ENCODE results near the gene BMP7.

The BMP7 gene

DNA sequence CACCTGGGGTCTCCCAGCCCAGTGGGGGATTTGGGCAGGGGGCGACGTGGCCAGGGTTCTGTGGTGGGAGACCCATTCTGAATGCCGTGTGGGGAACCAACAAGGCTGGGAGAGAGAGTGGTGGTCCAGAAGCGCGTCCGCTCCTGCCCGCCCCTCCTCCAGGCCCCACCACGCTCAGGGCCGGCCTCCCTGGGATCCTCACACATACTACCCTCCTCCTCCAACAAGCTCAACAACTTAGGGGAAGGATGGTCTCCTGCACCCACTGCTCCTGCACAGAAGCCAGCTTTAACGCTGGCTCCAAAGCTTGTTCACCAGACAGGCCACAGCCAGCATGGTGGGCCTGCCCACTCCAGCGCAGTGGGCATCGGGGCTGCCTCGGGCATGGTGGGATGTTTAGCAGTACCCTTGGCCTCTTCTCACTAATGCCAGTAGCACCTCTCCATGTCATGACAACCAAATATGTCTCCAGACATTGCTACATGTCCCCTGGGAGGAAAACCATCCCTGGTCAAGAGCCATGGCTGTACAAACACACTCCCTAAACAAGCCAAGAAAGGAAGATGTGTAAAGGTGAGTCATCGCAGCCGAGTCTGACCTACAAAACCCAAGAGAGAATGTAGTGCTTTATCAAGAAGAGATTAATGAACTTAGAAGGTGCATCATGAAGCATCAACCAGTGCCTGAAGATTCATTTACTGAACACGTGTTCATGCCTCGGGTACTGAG is 75.7 kb downstream of the BMP7 start:
- DNase-seq (ENCODE audit: low spot score), result no peak

DNA sequence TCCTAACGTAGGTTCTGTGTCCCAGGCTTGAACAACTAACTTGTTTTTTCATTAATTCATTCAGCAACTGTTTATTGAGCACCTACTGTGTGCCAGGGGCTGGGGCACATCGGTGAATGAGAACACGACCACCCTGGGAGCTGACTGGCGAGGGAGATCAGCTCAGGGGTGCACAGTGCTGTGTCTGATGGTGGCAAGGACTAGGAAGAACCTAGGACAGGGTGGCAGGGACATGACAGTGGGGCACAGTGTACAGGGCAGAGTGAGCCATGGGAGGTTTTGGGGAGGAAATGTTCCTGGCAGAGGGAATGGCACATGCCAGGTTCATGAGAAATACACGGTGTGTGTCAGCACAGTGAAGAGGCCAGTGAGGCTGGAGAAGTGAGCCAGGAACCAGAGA is 76.7 kb downstream of the BMP7 start:
- no peak for DNase-seq (ENCODE audit: low spot score)

DNA sequence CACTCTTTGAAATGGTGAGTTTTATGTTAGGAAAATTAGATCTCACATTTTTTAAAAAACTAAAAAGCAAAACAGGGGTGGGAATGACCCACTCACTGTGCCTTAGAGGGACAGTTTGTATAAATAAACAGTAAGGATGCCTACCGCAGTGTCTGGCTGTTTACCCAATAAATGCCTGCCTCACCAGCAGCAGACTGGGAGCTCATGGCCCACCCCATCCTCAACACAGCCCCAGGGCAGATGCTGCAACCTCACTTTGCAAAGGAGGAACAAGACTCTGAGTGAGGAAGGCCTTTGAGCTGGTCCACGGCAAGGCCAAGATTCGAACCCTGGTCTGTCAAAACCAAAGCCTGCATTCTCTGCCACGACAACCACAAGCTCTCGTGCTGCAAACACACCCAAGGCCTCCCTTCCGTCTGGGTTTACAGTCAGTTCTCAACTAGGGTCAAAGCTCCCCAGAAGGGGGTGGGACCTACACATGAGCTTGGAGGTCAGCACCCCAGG is 77.8 kb downstream of the BMP7 start:
- no peak for DNase-seq (ENCODE audit: low spot score)

DNA sequence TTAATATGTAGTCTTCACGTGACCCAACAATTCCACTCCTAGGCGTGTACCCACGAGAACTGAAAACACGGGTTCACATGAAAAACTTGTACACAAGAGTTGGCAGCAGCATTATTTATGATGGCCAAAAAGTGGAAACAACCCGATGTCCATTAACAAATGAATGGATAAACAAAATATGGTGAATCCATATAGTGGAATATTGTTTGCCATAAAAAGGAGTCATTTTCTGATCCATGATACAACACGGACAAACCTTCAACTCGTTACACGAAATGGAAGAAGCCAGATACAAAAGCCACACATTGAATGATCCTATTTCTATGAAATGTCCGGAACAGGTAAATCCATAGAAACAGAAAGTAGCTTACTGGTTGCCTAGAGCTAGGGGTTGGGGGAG is 78.4 kb downstream of the BMP7 start:
- DNase-seq (ENCODE audit: low spot score), result no peak

DNA sequence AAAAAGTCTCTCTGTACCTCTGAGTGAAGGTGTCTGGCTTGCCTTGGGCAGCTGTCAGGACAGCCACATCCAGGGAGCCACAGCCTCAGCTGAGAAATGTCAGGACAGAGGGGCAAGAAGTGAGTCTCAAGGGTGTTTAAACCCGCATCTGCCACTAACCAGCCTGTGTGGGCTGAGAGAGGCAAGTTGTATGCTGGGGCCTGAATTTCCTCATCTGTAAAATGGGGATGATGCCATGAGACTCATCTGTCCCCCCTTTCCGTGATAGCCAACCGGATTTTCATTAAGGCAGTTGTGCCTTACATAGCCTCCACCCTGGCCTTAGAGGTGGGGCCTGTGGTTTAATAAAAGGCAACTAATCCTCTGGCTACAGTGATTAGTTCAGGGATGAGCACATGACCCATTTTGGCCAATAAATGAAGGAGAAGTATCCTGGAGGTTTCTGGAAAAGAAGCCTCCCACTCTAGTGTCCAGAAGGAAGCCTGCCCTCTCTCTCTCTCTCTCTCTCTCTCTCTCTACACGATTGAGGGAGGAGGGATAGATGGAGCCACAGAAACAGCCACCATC is 79.3 kb downstream of the BMP7 start:
- DNase-seq (ENCODE audit: low spot score), result no peak

DNA sequence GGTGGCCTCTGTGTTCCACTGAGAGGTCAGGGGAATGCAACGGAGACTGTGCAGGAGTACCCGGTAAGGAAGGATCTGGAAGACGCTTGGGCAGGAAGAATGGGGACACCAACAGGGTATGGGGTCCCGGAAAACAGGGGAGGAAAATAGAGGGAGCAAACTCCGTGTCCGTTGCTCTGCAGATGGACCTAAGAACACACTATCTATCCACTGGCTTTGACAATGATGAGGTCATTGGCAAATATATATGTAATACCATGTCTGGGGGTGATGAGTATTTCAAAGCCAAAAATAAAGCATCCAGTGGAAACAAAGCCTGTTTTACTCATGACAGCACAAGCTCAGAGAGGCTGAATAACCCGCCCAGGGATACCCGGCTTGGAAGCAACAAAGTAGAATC is 80.2 kb downstream of the BMP7 start:
- DNase-seq (ENCODE audit: low spot score), result no peak

DNA sequence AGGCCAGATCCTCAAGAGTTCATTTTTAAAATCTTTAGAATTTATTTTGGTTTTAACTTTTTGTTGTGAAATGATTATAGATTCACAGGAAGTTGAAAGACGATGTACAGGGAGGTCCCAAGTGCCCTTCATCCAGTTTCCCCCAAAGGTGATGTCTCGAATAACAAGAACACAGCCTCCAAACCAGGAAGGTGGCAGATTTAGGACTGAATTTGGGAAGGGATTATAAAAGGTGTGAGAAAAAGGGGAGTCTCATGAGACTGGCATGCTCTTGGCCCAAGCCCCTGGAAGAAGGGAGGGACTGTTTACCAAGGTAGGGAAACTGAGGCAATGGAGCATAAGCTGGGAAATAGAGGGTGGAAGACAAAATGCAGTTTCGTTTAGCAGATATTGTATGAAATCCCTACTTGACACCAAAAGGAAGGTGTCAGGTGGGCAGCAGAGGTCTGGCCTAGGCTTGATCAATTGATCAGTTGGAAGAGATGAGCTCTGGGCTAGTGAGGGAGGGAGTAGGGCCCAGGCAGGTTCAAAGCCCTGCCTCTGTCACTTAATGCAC is 81.2 kb downstream of the BMP7 start:
- DNase-seq (ENCODE audit: low spot score), result no peak

DNA sequence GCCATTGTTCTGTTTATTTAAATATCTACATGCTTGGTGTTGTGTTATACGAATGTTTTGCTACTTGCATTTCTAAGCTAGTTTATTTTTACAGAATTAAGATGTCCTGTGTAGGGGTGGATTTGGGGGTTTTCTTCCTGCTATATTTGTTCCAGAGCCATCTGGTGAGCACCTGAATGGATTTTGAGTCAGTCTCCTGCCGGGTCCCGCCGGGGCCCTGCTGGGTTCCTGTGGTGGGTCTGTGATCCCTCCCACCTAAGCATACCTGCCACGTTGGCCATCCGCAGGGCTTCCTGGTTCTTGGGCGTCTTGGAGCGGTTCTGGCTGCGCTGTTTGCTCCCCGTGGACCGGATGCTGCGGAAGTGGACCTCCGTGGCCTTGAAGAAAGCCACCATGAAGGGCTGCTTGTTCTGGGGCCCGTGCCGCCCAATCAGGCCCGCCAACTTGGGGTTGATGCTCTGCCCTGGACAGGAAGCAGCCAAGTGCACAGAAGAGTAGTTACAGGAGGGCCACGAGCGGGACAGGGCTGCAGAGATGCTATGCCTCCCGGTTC is 82.9 kb downstream of the BMP7 start:
- no peak for DNase-seq (ENCODE audit: low spot score)

DNA sequence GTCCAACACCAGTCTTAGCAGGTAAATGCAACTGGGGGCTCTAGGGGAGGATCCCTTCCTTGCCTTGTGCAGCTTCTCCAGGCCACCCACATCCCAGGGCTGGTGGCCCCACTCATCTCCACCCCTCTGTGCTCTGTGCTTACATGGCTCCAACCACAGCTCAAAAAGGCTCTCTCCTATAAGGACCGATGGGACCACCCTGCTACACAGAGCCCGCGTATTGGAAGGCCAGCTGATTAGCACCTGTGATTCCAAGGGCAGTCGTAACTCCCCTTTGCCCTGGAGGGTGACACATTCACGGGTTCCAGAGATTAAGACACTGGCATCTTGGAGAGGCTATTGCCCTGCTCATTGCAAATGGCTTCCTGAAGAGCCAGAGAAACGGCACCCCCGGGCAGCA is 84.8 kb downstream of the BMP7 start:
- DNase-seq (ENCODE audit: low spot score), result no peak

DNA sequence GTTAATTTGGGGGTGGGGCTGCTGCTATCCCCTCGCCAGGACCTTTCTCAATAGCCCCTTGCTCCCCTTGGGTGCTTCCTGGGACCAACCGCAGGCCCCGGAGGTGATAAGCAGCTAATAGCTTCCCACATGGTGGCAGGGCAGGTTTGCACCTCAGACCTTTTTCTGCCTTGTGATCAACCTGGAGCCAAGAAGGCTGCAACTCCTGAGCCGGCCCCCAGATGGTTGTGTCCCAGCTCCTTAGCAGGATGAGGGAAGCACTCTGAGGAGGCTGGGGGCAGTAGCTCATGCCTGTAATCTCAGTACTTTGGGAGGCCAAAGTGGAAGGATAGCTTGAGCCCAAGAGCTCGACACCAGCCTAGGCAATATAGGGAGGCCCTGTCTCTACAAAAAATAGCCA is 85.5 kb downstream of the BMP7 start:
- no peak for DNase-seq (ENCODE audit: low spot score)

DNA sequence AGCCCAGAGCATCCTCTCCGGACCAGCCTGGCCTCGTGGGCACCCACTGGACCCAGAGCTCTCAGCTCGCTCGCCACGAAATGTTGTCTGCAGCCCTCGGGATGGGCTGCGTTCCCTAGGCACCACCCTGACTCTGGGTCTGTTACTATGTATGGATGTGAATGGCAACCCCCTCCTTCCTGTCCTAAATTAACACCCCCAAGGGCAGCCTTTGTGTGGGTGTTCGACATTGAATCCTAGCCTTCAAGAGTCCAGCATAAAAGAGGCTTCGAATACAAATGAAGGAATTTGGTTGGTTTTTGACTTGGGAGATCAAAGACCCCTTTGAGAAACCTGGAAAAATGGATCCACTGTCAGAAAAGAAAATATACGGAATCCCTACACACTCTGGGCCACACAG is 86.1 kb downstream of the BMP7 start:
- no peak for DNase-seq (ENCODE audit: low spot score)

DNA sequence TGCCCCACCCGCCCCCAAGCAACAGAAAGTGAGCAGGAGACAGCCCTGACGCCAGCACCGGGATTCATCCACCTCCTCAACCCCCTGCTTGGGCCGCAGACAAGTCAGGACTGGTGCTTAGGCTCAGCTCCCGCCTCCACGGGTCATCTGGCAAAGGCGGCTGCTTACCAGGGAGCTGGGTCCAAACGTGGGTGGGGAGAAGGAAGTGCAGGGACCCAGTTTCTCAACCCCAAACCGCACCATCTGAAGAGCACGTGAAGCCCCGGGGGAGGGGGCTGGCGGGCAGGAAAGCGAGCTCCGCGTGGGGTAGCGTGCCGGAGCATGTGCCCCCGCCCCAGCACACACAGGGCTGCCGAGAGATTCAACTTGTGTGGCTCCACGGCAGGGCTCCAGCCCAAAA is 87.2 kb downstream of the BMP7 start:
- DNase-seq (ENCODE audit: low spot score), result no peak

DNA sequence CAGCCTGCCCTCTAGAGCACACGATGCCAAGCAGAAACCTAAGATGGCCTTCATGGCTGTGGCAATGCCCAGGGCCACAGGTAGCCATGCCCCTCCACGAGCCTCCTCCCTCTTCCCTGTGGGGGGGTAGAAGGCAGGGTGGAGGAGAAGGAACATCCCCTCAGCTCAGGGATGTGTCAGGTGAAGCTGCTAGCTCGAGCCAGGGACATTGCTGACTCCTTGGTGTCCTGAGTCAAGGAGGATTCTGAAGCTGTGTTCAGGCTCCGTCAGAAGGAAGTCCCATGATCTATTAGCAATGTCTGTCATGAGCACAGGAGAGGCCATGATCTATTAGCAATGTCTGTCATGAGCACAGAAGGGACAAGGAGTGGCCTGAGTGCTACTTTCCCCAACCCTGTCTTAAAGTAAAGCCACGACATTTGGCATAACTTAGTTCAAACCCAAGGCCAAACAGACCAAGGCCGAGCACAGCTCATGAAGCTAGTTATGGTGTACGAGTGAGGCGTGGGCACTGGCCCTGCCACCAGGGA is 87.8 kb downstream of the BMP7 start:
- DNase-seq (ENCODE audit: low spot score), result no peak

DNA sequence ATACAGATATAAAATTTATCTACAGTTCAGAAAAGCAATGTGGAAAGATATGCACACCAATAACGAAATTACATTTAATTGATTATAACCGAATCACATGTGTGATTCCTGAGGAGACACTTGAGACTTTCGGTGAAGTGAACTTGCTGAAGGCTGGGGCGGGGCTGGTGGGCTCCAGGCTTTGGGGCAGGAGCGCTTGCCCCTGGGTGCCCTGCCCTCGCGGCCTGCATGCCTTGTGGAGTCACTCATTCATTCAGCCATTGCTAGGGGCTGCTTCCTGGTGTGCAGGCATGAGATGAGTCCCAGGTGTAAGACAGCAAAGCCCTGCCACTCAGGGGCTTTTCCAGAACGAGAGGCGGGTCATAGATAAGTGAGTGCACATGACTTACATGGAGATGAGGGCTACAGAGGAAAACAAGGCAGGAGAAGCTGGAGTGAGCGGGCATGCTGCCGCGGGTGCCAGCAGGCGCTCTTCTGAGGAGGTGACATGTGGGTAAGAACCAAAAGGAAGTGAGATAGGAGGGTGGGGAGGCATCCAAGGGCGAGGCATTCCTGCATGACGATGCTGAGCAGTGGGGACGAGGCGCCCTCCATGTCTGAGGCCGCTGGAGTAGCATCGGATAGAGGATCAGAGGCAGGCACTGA is 88.7 kb downstream of the BMP7 start:
- DNase-seq (ENCODE audit: low spot score), result no peak

DNA sequence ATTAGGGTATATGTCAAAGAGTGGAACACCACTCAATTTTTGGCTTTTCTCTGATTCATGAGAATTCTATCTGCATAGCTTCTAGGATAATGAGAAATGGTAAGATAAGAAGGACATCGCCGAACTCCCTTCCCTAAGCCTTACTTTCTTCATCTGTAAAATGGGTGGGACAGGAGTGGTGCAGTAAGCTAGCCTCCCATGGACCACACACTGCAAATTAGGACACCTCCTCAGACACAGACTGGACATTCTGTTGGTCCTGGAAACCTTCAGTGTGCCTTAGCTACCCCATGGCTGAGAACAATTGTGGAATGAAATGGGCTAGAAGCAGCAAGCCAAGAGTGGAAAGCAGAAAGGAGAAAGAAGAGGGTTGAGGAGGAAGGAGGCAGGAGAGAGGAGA is 89.6 kb downstream of the BMP7 start:
- DNase-seq (ENCODE audit: low spot score), result no peak

DNA sequence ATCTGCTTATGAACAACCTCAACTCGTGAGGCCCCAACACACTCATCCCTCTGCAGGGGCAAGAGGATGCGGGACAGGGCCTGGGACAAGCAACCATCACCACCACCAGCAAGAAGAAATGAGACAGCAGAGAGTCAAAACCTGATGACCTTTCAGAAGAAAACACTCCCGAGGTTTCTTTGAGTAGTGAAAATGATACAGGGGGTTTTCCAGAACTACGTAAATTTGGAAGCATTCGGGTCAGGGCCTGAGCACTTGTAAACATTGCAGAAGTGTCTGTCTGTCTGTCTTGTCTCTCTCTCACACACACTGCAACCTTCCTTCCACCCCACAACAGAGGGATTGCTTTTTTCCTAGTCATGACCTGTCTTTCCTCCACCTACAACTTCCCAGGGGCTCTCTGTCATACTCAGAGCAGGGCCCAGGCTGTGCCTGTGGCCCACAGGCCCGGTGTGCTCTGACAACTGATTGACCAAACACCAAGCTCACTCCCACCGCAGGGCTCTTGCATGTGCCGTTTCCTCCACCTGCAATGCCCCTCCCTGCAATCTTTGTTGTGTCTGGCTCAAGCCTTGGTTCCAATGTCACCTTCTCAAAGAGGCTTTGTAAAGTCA is 90.9 kb downstream of the BMP7 start:
- no peak for DNase-seq (ENCODE audit: low spot score)

DNA sequence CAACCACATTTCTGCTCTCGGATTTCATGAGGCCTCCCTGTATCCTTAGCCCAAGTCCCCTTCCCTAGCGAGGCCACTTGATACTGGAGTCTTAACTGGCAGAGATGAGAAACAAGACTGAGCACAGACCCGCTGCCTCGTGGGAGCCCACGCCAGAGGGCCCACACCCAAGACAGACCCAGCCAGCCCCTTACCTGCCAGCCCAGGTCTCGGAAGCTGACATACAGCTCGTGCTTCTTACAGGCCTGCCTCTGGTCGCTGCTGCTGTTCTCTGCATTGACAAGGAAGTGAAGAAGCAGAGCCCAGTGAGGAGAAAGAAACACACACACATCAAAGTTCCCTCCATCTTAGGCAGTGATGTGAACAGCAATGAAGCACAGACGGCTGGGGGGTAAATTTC is 91.7 kb downstream of the BMP7 start:
- no peak for DNase-seq (ENCODE audit: low spot score)

DNA sequence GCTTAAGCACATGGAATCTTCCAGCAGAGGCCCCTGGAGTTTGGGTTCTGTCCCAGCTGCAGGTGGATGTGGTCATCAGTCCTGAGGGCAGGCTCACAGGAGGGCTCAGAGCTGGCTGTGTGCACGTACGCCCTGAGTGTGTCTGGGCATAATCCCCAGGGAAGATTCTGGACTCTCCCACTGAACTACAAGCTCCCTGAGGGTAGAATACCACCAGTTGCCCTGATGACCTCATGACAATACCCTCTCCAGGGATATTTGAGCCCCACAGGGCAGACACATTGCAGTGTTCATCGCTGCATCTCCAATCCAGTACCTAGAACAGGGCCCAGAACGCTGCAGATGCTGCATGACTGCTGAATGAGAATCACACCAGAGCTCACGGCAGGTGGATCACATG is 92.5 kb downstream of the BMP7 start:
- DNase-seq (ENCODE audit: low spot score), result no peak

DNA sequence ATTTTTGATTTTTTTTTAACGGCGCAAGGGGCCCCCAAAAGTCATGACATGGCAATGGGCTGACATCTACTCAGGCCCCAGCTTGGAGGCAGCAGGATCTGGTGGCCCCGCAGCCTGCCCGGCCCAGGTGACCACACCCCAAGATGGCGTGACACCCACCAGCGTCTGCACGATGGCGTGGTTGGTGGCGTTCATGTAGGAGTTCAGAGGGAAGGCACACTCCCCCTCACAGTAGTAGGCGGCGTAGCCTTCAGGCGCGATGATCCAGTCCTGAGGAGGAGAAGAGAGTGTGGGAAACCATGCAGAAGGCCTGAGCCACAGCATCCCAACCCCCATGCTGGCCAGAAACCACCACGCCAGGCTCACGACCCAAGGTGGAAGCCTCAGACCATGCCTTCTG is 93.4 kb downstream of the BMP7 start:
- no peak for DNase-seq (ENCODE audit: low spot score)

DNA sequence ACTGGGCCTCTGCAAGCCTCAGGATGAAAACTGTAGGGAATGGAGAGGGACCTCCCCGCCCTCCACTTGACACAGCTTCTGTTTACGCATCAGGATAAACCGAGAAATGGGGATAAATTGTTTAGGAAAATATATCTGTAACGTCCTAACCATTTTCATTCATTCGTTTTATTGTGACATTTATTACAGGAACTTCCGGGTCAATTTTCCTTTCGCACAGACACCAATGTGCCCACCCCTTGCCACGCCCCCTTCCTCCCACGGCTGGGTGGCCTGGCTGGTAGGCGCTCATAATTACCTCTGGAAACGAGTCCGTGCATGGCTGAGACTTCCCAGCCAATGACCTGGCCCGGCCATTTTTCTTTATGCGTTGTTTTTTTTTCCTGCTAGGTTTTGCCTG is 96.1 kb downstream of the BMP7 start:
- no peak for DNase-seq (ENCODE audit: low spot score)

DNA sequence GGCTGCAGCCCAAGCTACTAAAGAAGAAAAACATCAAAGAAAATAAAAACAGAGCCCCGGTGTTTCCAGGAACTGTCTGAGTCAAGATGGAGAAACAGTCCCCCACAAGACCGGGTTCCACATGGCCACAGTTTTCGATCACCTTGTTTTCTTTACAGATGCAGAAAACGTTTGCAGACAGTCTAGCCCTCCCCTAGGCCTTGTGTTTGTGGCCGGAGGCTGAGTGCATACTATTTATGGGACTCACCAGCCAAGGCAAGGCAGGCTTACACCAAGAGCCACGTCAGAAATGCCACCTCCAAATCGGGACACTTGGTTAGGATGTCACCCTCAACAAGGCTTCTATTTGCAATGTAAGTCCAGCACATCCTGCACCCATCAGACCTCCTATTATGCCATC is 97.3 kb downstream of the BMP7 start:
- DNase-seq (ENCODE audit: low spot score), result no peak

DNA sequence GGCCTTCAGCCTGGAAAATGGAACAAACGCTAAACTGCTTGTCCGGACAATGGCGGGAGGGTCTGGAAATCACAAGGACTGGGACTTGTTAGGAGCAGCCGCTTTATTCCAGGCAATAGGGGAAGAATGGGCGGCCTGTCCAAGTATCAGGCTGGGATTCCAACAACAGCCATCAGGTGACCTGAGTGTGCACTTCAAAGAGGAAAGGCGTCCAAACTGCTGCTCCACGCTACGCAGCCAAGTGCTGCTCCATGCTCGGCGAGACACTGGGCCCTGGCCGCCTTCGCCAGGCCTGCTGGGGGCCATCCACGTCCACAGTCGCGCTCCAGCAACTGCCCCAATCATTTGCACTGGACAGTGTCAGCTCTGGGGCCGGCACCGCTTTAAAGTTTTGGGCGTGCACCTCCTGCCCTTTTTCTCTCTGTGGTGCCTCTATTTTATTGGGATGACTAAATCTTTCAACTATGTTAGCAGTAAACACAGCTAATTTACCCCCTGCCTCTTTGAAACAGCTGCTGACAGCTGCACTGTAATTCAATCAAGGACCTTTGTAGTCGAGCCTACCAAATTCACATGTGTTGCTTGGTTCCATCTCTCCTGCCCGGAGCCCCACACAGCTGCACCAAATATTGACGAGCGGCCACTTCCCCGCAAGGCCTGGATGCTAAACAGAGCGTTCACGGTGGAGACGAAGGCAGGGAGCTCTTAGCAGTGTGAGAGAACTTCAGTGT is 98.3 kb downstream of the BMP7 start:
- no peak for DNase-seq (ENCODE audit: low spot score)
